HG03139 (cell line): Measurements from ENCODE around the gene NFIA.
"Not testable (repeated sequence)": the region's sequence is repeated elsewhere in the genome, so short reads cannot be mapped to it uniquely, and the experiment has no call there.

Experiments used
- ATAC-seq: cut with Tn5 transposase; IDR thresholded peaks from one replicate; pipeline ENCODE4 v1.9.1; 2021; ENCODE audit not compliant: unreplicated experiment

NFIA gene

DNA sequence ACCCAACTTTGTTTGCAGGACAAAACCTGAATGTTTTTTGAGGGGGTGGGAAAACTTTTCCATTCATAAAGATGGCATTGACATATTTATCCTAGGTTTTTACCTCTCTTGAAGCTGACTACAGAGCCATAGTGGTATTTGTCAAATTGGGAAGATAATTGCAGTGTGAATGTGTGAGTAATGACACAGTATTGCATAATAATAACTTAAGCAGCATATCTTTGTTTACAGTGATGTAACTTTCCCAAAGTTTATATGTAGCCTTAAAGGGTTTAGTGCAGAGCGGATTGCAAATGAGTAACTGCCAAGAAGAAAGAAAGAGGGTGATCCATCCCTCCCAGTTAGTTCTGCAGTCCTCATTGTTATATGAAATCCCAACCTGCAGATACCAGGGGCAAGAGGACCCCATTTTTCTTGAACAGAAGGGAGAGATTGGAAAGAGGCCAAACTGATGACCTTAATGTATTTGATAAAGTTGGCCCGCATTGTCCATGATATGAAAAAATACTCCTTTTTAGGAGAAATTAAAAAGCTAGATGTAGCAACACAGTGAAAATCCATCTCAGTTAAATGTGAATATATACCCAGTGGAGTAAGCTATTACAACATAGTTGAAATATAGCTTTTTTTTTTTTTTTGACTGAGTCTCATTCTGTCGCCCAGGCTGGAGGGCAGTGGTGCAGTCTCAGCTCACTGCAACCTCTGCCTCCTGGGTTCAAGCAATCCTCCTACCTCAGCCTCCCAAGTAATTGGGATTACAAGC is 23.7 kb upstream of the NFIA start:
- no peak for ATAC-seq

- ATAC-seq = not testable (repeated sequence)
These were observed 20.8 kb upstream of the NFIA start for GRCh38 chr1:61061601-61062000.

DNA sequence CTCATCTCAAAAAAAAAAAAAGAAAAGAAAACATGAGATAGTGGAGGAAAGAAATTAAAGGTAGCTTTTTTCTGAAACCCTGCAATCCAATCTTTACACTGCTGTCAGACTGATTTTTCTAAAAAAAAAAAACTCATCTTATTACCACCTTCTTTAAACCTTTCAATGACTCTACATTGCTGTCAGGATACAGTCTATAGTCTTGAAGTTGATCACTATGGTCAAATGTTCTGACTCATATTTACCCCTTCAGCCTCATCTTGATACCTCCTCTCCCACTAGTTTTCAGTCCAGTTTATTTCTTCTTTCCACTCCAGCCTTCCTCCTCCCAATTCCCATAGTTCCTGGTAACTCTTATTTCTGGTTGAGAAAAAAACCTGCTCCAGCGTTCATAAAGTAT is 17.7 kb upstream of the NFIA start:
- no peak for ATAC-seq

GRCh38 chr1:61067446-61068019 is 14.8 kb upstream of the NFIA start:
- ATAC-seq = no peak

GRCh38 chr1:61070054-61070453 is 12.3 kb upstream of the NFIA start:
- ATAC-seq = no peak

DNA sequence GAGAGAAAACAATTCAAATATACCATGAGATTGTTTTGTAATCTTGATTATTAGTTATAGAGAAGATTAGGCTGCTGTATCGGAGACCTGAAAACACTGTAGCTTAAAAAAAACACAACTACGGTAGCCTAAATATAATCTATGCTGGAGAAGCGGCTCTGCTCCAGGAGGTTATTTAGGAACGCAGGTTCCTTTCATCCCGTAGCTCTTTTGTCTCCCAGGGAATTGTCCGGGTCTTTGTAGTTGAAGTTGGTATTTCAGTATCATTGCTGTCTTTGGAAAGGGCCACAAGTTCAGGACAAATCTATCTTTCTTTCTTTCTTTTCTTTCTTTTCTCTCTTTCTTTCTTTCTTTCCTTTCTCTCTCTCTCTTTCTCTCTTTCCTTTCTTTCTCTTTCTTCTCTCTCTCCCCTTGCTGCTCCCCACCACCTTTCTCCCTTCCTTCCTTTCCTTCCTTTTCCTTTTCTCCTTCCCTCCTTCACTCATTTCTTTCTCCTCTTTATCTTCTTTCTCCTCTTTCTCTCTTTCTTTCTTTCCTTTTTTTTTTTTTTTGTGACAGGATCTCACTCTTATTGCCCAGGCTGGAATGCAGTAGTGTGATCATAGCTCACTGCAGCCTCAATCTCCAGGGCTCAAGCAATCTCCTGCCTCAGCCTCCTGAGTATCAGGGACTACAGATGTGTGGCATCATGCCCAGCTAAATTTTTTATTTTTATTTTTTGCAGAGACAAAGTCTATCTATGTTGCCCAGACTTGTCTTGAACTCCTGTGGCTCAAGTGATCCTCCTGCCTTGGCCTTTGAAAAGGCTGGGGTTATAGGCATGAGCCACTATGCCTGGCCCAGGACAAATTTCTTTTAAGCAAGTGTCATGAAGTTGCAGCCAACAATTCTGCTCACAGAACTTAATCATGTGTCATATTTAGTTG is 10.9 kb upstream of the NFIA start:
- ATAC-seq = no peak

DNA sequence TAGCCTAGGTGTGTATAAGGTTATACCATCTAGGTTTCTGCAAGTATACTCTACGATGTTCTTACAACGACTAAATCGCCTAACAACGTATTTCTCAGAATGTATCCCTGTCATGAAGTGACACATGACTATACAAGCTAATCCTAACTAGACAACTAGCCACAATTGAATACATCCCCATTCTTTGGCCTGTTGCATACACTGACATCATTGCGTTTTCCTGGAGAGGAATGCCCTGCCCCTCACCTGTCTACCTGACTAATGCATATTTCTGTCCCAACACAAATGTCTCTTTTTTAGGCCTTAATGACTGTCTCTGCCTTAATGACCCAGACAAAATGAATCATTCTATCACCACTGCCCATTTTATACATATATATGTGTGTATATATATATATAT is 8.5 kb upstream of the NFIA start:
- no peak for ATAC-seq

GRCh38 chr1:61075833-61076232 is 6.5 kb upstream of the NFIA start:
- not testable (repeated sequence) for ATAC-seq

- ATAC-seq = peak; percentile 70
These were observed 5.4 kb upstream of the NFIA start for GRCh38 chr1:61076728-61077675.

DNA sequence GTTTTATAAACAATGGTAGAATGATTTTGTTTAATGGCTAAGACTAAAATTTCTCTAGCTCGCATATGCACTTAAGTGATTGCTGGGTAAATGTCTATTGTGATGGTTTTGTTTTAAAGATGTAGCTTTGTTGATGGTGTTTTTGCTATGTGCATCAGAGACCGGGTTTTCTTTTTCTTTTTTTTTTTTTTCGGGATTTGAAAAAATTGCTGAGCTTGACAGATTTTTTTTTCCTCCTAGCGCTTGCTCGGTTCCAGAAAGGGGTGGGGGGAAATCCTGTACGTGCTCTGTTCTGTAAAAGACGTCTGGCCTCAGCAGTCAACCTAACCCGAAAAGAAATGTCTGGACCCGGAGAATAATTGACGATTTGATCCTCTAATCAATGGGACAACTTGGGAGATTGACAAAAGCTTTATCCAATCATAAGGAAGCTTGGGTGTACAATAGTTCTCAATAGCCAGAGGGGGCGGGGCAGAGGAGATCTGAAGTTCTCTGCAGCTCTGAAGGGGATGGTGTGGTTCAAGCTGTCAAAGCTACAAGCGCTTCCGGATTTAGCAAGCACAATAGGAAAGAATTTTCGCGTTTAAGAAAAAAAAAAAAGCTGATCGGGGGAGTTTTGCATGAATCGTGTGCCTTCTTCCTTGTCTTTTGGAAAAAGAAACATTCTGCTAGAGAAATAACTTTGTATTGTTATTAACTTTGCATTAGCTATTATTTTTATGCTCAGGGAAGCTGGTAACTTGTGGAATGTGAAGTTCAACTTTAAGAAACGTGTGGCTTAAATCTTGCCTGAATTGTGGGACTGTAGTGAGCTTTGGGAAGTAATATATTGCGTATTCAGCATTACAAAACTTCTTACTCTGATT is 4.5 kb upstream of the NFIA start:
- peak; percentile 63 for ATAC-seq

DNA sequence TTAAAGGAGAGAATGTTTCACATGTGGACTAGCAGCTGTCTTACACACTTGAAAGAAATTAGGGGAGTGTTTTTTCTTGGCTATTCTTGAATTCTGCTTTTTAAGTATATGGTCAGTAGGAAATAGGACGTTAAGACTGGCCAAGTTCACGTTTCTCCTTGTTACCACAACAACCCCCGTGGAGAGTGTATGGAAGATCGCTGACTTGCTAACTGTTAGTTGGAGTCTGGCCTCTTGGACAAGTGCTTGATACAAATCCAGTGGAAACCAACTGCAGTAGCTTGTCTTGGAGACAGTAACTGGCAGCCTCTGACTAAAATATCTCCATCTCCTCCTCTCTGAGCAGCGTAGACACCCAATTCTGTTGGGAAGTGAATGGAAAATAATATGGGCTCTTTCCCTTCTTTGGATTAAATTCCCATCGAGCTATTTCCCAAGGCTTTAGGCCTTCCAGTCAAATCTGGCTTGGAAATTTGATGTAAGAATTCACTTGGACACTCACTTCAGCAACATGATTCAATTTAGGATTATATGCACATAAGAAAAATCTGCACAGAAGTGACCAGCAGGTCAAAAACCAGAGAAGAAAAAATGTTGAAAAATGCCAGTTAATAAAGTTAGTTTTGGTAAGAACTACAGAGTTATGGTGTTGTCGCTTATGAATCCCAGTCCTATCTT is 3.6 kb upstream of the NFIA start:
- ATAC-seq = no peak

DNA sequence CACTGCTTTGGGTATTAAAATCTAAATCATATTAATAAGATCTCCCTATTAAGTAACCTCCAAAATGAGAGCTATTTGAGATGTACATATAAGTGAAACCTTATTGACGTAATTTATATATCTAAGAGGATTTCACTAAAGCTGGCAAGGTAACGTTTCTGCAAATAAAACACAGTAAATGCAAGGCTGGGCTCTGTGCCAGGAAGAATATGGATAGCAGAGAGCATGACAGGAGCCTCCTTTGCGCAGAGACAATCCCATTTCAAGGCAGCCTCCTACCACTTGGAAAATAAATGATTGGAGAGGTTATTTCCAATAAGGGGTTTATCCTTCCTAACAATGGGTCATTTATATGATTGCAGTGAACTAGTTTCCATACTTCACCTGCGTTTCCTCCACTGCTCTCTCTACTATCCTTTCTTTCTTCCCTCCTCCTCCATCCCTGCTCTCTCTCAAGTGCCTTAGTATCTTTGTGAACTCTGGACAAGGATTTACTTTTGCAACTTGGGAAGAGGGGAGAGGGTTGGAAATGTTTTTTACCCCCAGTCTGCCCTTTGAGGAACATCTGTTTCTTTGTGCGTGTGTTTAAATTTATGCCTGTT is 3.0 kb upstream of the NFIA start:
- ATAC-seq = no peak

GRCh38 chr1:61079898-61080336 is 2.4 kb upstream of the NFIA start:
- ATAC-seq = no peak

DNA sequence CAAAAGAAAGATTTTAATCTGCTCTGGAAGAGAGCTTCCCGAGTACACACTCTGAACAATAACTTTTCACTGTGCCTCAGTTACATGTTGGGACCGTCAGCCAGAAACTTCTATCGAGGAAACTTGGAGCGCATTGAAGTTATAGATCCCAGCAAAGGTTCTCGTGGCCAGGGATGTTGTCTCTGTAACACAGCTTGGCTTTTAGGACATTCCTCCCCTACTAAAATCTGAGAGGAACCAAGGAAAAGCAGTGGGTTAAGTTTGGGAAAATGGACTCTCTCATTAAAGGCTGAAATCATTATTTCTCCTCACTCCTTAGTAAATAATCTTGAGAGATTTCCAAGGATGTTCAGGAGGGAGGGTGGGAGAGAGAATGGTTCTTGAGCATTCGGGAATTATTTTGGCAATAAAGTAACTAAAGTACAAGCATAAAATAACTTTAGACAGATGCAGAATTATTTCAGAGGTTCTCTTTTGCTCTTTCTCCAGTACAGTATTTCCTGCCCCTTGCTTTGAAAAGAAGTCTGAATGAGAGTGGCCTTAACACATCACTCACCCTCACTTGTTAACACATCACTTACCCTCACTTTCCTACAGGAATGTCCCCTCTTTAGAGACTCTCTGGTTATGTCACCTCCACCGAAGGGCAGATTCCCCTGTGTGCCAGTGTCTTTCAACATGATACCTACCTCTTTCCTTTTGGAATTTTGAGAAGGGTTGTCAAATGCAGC is 1.8 kb upstream of the NFIA start:
- no peak for ATAC-seq

- ATAC-seq = no peak
These were observed 1.1 kb upstream of the NFIA start for GRCh38 chr1:61081144-61081685.

GRCh38 chr1:61081686-61082310 is 563 bp upstream of the NFIA start:
- ATAC-seq = no peak
